HG02884 (cell line): Measurements from ENCODE around the gene NUDT16L1.
A peak's percentile ranks its signal among the peaks of the same experiment; 100 is the strongest.
"Not testable (repeated sequence)": the region's sequence is repeated elsewhere in the genome, so short reads cannot be mapped to it uniquely, and the experiment has no call there.

Experiments used
- ATAC-seq: cut with Tn5 transposase; IDR thresholded peaks from one replicate; pipeline ENCODE4 v1.9.1; 2021; ENCODE audit warnings: mild to moderate bottlenecking, moderate library complexity; ENCODE audit not compliant: unreplicated experiment

Gene NUDT16L1

DNA sequence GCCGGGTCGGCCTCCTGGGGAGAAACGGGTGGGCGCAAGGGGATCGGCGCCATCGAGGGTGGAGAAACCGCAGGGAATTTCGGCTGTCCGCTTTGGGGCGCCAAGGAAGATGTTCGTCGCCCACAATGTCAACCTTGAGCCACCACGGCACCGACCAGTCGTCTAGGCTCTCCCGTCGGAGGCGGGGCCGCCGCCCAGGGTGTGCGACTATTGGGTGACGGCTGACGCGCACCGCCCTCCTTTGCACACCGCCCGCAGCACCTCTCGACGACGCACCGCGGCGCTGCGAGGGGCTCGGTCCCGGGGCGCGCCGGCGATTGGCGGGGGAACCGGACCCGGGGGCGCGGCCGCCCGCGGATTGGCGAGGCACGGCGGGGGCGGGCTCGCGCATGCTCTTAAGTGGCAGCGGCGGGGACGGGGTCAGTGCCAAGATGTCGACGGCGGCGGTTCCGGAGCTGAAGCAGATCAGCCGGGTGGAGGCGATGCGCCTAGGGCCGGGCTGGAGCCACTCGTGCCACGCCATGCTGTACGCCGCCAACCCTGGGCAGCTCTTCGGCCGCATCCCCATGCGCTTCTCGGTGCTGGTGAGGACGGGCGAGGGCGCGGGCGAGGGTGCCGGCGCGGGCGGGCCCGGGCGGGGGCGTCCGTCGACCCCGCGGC lies at the start of gene NUDT16L1:
TSS of gene NUDT16L1 (plus strand) at position 267 of the 660 bp plus-strand sequence. CDS start at position 432, 165 bp downstream.
- ATAC-seq: peak; percentile 92

DNA sequence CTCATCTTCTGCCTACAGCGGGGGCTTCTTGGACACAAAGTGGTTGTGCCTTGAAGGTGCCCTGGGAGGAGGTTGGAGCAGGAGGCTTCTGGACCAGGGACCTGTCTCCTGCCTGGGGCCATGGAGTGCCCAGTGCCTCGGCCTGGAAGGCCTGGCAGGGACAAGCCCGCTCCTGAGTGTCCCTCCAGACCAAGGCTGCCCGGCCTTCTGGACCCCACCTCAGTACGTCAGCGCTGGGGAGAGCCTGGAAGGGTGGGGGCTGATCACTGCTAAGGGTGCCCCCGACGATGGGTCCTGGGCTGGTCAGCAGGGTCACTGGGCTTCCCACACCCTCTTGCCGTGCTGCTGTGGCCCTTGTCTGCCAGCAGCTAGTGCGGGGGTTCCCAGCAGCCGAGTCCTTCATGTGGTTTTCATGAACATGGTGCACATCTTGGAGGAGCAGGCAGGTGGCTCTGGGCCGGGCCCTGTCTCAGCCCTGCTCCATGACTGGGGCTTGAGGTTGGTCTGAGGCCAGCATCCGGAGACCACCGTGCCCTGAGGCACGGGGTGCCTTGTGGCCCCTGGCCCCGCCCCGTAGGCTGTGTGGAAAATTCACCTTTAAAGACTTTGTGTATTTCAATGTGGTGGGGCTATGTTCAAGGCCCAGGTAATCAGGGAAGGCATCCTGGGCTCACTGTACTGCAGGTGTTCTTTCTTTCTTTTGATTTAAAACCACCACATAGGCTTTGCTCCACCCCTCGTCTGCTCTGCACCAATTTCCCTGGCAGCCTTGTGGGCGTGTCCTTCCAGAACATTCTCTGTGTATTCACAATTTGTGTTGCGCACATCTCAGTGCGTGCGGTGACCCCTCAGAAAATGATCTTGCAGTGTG lies 46.4 kb upstream of the NUDT16L1 start:
- ATAC-seq: no peak

DNA sequence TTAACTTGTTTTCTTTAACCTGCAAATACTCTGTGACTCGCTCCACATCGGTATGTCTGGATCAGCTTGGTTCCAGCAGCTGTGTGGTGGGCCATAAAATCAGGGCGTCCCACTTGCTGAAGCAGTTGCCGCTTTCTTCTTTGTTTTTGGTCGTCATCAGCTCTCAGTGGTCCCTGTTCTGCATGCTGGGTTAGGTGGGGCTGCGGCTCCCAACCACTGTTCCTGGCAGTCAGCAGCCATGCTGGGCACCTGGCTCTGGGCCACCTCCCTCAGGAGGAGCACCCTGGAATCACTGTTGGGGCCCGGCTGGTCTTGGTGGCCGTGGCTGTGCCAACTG lies 45.8 kb upstream of the NUDT16L1 start:
- no peak for ATAC-seq

DNA sequence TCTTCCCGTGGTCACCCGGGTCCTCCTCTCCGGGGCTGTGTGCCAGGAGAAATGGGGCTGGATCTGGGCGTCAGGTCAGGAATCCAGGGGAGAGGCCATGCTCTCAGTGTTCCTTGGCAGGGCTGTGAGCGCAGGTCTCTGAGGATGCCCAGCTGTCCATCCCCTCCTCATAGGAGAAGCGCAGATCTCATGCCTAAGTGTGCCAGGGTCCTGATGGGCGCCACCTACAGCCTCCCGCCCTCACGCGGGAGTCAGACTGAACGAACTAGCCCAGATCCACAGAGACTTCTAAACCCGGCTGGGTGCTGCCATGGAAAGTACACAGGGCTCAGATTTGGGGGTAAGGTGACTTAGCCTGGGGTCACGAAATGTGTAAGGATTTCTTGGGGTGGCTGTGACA lies 44.4 kb upstream of the NUDT16L1 start:
- no peak for ATAC-seq

DNA sequence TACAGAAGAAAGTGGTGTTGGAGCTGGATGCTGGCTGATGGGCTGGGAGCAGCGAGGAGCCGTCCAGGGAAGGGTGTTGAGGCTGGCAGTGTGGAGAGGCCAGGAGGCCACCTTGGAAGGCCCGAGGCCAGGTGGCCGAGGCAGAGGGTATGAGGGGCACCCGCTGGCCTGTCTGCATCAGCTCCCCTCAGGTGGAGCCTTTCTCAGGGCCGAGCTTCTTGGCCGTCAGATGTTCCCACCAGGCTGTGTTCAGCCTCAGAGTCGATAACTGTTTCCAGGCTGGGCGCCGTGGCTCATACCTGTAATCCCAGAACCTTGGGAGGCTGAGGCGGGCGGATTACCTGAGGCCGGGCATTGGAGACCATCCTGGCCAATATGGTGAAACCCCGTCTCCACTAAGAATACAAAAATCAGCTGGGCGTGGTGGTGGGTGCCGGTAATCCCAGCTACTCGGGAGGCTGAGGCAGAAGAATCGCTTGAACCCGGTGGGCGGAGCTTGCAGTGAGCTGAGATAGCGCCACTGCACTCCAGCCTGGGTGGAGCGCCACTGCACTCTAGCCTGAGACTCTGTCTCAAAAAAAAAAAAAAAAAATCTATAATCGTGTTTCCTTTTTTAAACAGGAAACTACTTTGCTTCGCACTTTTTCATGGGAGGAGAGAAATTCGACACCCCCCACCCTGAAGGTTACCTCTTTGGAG lies 43.5 kb upstream of the NUDT16L1 start:
- ATAC-seq: no peak

DNA sequence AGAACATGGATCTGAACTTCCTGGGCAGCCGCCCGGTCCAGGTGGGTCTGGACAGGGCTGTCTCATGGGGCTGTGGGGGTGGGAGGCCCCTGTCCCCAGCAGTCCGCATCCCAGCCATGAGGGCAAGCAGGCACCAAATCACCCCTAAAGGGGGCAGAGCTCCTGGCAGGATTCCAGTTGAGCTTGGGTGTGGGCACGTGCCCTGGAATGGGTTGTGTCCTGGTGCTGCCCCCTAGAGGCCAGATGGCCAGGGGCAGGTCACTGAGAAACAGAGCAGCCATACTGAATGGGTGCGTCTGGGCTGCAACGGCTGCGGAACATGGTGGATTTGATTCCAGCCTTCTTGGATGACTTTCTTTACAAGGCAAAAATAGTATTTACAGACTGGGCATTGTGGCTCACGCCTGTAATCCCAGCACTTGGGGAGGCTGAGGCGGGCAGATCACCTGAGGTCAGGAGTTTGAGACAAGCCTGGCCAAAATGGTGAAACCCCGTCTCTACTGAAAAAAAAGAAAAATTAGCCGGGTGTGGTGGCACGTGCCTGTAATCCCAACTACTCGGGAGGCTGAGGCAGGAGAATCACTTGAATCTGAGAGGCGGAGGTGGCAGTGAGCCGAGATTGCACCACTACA lies 42.8 kb upstream of the NUDT16L1 start:
- not testable (repeated sequence) for ATAC-seq

DNA sequence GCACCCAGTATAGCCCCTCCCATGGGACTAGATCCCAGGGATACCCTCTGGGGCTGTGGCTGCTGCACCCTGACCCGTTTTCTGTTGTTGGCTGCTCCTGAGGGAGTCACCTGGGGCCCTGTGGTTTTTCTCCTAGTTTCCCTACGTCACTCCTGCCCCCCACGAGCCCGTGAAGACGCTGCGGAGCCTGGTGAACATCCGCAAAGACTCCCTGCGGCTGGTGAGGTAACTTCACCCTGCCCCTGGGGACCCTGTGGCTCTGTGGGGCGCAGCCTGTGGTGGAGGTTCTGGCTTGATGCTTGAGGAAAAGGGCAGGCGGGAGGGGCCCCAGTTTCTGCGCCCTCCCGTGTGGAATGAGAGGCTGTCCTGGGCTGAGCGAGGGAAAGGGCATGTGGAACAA lies 41.5 kb upstream of the NUDT16L1 start:
- no peak for ATAC-seq

DNA sequence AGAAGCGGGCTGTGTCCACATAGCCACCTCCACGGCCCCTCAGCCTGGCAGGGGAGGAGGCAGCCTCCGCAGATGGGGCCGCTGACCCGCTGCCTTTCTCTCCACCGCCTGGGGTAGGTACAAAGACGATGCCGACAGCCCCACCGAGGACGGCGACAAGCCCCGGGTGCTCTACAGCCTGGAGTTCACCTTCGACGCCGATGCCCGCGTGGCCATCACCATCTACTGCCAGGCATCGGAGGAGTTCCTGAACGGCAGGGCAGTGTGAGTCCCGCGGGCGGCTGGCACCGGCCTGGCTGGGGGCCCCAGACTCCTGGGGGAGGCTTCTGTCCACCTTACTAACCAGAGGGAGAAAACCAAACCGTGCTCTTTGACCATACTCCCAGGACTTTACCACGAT lies 40.8 kb upstream of the NUDT16L1 start:
- no peak for ATAC-seq

DNA sequence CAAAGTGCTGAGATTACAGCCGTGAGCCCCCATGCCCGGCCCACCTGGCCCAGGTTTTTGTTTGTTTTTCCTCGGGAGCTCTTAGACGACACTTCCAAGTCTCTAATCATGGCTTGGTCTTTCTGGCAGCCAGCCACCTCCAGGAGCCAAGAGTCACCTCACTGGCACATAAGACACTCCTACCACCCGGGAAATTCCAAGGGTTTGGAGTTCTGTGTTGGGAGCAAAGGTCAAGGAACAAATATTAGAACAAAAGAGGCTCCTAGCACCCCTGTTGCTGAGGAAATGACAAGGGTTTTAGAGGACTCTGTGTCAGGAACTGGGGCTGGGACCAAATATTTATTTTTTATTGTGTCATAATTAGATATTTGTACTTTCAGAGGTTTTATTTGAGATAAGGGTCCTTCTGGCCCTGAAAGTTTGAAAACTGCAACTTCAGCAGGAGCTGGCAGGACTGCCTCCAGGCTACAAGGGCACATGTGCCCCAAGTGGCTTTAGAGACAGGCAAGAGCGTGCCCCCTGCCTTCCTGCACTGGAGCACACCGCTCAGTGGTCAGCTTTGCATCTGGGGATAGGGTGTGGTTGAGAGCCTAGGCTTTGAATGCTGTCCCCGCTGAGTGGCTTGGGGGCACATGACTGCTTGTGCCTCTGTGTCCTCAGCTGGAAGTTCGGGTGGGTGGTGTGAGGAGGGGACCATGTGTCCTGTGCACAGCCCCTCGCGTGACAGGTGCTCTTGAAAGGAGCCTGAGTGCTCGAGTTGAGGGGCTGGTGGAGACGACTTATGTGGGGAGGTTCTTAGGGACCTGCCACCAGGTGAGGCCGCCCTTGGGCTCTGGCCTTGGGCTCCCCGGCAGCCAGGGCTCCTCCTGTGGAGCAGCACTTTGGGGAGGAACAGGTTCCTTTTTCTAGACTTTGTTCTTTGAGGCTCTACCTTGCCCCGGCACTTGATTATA lies 39.1 kb upstream of the NUDT16L1 start:
- no peak for ATAC-seq

DNA sequence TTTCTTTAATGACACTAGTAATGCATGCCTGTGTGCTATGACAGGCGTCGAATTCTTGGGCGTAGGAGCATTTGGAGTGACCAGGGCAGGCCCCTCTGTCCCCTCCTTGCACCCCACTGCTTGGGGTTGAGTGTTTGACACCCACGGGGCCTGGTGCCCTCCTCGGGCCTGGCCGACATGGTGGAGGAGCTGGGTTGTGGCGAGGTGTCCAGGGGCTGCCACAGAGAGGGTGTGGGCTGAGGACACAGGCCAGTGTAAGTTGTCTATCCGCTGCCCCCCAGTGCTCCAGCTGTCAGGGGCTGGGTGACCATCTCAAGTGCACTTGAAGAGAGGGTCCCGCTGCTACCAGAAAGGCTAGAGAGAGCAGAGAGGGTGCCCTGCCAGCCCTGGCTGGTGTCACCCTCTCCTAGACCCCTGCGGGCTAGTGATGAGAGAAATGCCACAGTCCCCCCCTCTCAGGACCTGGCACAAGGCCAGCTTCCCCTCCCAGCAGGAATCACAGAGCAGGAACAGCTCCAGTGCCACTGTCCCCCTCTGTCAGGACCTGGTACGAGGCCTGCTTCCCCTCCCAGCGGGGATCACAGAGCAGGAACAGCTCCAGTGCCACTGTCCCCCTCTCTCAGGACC lies 38.3 kb upstream of the NUDT16L1 start:
- ATAC-seq: no peak

DNA sequence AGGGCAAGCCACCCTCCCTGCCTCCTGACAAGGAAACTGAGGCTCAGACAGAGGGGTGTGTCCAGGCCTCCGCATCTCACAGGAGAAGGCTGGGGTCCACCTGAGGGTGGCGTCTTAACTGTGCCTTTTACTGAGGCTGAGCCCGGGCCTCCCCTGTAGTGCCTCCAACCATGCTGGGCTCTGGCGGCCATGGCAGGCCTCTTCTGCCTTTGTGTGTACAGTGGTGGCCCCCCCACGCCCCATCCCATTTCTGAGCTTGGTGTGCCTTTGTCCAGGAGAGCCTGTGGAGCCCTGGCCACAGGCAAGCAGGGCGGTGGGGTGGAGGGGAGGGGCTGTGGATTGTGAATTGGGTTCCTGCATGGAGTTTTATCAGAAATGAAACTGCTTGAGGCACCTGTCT lies 37.6 kb upstream of the NUDT16L1 start:
- ATAC-seq: no peak

DNA sequence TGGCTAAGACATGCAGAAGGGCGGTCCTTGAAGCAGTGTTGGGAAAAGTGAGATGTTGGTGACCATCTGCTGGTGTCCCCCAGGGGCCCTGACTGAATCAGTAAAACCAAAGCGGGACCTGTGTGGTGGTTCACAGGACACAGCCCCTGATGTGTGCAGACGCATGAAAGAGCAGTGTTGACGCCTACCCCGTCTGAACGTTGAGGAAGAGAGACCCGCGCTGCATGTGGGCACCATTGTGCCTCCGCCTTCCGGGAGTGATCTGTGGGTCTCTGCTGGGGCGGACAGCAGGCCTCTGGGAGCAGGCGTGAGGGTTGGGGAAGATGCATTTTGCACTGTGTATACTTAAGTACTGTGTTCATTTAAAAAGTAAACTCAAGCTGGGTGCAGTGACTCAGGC lies 37.1 kb upstream of the NUDT16L1 start:
- ATAC-seq: no peak

DNA sequence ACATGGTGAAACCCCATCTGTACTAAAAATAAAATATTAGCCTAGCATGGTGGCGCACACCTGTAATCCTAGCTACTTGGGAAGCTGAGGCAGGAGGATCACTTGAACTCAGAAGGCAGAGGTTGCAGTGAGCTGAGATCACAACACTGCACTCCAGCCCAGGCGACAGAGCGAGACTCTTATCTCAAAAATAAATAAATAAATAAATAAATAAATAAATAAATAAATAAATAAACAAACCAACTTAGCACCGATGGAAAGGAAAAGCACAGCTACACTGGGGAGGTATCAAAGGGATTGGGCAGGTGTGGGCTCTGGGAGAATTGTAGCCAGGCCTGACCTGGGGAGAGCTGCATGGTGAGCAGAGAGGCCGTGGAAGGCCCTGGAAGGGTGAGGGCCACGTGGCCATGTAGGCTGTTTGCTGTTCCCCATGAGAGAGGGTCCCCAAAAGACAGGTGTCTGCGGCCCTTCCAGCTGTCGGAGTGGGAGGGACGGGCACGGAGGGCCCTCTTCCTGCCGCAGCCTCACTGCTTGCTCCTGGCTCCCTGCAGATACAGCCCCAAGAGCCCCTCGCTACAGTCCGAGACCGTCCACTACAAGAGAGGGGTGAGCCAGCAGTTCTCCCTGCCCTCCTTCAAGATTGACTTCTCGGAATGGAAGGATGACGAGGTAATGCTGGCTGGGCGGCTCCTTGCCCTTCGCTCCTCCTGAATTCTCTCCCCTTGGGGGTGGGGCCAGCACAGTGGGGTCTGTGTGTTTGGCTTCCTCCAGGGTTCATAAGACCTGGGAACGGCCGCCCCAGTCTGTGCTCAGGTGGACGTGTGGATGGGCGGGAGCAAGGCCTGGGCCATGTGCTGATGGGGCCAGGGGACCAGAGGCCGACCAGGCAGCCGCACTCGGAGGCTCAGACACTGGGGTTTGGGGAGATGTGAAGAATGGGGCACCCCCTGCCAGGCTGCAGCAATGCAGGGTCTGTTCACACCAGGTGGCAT lies 36.4 kb upstream of the NUDT16L1 start:
- ATAC-seq: no peak

DNA sequence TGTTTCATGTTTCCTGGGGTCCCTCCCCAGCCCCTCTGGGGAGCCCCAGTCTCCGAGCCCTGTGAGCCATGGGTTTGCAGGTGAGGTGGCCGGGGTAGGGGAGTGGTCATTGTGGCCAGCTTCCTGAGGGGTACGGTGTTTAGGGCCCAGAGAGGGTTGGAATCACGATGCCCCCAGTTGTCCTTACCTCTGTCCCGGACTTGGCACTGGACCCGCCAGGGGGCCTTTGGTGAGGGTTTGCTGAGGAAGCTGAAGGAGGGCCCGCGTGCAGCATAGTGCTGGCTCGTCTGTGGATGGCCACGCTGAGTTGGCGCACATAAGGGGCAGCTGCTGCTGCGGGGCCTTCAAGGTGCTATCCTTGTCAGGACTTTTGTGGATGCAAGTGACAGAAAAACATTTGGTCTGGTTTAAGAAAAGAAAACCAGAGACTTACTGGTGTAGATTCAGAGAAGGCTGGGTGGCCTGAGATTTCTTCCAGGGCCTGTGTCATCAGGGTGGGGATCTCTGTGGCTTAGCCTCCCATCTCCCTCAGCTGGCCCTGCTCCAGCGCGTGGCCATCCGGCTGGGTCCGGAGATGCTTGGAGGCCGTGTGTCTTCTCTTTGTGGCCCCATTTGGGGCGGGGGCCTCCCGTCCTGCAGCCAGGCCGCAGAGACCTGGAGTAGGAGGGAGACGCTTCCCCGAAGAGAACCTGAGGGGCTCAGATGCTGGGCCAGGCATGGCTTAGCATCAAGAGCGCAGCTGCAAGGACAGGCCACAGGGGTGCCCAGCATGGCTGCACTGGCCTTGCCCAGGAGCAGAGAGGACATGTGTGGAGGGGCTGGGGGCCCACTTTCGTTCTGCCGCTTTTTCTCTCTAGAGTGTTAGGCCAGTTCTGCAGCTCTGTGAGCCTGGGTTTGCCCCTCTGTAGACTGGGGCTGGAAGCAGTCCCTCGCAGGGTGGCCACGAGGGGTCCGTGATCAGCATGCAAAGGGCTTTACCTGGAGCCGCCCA lies 33.7 kb upstream of the NUDT16L1 start:
- no peak for ATAC-seq

DNA sequence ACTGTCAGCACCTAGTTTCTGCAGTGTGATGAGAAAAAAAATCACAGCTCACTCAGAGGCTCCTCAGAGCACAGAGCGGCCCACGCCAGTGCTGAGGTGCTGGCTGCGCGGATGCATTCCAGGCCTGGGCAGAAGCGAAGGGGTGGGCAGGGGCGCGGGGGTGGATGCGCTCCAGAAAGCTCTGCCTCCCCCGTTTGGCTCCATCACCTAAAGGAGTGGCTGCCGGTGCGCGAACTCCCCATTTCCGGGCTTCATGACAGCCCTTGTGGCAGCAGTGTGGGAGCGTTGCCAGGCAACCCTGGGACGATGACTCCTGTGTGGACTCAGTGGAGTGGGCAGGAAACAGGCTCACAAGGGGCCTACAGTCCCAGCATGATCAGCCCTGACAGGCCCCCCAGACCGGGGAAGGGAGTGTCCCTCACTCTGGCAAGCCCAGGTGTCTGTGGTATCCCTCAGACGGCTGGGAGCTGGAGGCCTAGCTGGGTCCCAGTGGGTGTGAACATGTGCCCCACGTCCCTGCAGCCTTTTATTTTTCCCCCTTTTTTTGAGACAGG lies 32.8 kb upstream of the NUDT16L1 start:
- ATAC-seq: no peak

DNA sequence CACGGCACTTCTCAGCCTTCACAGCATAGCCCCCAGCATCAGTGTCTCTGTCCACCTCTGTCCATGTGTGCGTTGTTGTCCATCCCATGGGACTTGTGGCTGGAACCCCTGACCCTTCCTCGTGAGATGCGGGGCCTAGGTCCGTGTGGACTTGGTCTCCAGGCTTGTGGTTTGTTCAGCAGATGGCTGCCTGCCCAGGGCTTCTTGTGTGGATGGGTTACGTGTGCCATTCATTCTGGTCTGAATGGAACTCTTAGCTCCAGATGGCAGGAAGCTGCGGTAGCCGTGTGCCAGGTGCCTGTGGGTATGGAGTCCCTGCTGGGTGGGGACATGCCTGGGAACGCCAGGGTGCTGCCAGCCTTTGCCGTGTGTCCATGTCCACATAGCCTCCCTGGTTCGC lies 31.7 kb upstream of the NUDT16L1 start:
- no peak for ATAC-seq

DNA sequence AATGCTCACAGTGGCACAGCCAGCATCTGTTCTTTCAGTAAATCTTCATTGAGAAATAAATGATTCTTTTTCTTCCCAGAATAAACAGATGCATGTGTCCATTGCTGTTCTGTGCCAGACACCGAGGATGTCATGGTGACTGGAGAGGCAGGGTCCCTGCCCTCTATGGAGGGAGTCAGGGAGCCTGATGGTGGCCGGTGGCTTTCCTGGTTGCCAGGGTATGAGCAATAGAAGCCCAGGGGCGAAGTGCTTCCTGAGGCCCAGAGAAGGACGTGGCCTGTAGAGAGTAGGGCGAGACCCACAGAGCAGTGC lies 29.9 kb upstream of the NUDT16L1 start:
- no peak for ATAC-seq
